B cell (primary cell): ENCODE results near the gene TMEM108.

Experiments
- CTCF ChIP-seq: fragments of 200-600 bp; IDR thresholded peaks from one replicate; pipeline ENCODE4 v1.8.0; 2022; ENCODE audit warnings: antibody characterized with exemption, mild to moderate bottlenecking
- EZH2 ChIP-seq: IDR thresholded peaks from 2 replicates; pipeline ENCODE4 v1.6.1; 2012; ENCODE audit warnings: borderline replicate concordance, low read depth, mild to moderate bottlenecking, moderate library complexity, low read length; ENCODE audit not compliant: insufficient read depth, poor library complexity, severe bottlenecking

DNA sequence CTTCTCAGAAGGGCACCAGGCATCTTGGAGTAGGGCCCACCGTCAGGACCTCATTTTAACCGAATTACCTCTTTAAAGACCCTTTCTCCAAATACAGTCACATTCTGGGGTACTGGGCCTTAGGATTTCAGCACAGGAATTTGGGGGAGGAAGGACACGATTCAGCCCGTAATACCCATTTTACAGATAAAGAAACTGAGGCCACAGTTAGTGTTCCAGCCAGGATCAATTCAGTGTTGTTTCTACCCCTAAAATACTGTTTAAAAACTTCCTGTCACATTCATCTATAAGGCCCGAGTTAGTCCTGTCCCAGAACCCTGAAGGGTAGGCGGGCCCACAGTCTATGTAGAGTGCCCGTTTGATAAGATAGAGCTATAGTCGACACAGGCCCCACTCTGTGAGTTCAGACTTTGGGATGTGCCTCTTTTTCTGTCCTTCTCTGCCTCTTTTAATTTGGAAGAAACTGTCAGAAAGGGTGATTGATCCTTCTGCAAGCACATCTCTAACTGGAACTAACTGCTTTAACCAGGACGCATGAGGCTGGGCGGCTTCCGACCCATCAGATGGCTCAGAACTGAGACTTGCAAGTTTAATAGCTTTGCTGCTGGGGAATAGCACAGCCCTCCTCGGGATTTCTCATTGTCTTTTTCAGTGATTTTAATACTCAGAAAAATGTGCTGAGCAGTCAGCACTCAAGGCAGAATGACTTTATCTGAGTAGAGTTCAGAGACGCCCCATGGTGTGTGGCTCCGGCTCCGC, 381.1 kb downstream of the TMEM108 start:
- TF ChIP-seq CTCF (no peak), EZH2 (no peak)
